Sigmoid colon (tissue), 7 donors: Measurements from ENCODE around the gene MAML3. TPM values are rescaled to one million over a fixed set of nuclear protein-coding genes. Genes with fewer than 3 reads are reported as not detected.

Experiments
- DNase-seq: peaks from one replicate; pipeline ENCODE4 v3.0.0-alpha.2; 2019
- H3K27ac ChIP-seq, 4 donors: fragments of 200-600 bp; sonication (generic); one replicate each; pipeline ENCODE4 v1.5.1; 2016 to 2019; ENCODE audit warnings: mild to moderate bottlenecking in 1 of 4
- H3K27me3 ChIP-seq, 3 donors: fragments of 200-600 bp; sonication (generic); one replicate each; pipeline ENCODE4 v1.5.1; 2019; ENCODE audit warnings: mild to moderate bottlenecking in 1 of 3
- H3K36me3 ChIP-seq, 4 donors: fragments of 200-600 bp; sonication (generic); one replicate each; pipeline ENCODE4 v1.5.1; 2016 to 2019
- H3K4me1 ChIP-seq, 4 donors: fragments of 200-600 bp; sonication (generic); one replicate each; pipeline ENCODE4 v1.5.1; 2017 to 2019
- H3K4me3 ChIP-seq, 4 donors: fragments of 200-600 bp; sonication (generic); one replicate each; pipeline ENCODE4 v1.5.1; 2017 to 2019; ENCODE audit warnings: mild to moderate bottlenecking in 2 of 4, moderate library complexity in 1 of 4
- H3K9me3 ChIP-seq, 4 donors: fragments of 200-600 bp in 3 of 4; sonication (generic) in 3 of 4; one replicate each; pipeline versions ENCODE4 v1.5.1 to v1.6.1; 2013 to 2019
- CTCF ChIP-seq, 4 experiments: fragments of 450-650 bp in 3 of 4; fragments of 200-600 bp in 1 of 4; IDR thresholded peaks; one replicate each; pipeline ENCODE4 v1.5.1; 2016 to 2019; ENCODE audit warnings: antibody characterized with exemption in 4 of 4, mild to moderate bottlenecking in 3 of 4, moderate library complexity in 2 of 4
- EP300 ChIP-seq, 4 donors: sonication (generic); formaldehyde crosslinking; IDR thresholded peaks; one replicate each; pipeline ENCODE4 v1.6.1; 2017; ENCODE audit warnings: antibody characterized with exemption in 4 of 4
- POLR2A ChIP-seq, 2 donors: fragments of 450-650 bp; IDR thresholded peaks; one replicate each; pipeline ENCODE4 v1.6.1; 2016; ENCODE audit warnings: antibody characterized with exemption in 2 of 2, mild to moderate bottlenecking in 2 of 2, moderate library complexity in 2 of 2
- POLR2AphosphoS5 ChIP-seq, 4 donors: sonication (generic); formaldehyde crosslinking; IDR thresholded peaks; one replicate each; pipeline ENCODE4 v1.6.1; 2017; ENCODE audit warnings: antibody characterized with exemption in 4 of 4
- WGBS, 2 donors: extraction: QIAGEN DNeasy Blood & Tissue Kit; methylation state at CpG; one replicate each; pipeline ENCODE4 v1.1.7; 2013; 5-methylcytosine and 5-hydroxymethylcytosine counted together
- intact Hi-C: fragments of 100-400 bp; cut with DNase I; formaldehyde crosslinking; loops from one replicate; pipeline ENCODE4 v1.15.1; 2023
- polyA plus RNA-seq, 3 donors: library from polyadenylated mRNA; stranded (reverse); fragments of 200-250 nt; gene quantifications; one replicate each; pipeline ENCODE4 v1.2.3, GENCODE V29; 2013
- total RNA-seq, 4 donors: library from RNA; depleted of rRNA; stranded (reverse); fragments of >200 nt; gene quantifications; one replicate each; pipeline ENCODE4 v1.1.0, GENCODE V29; 2016
- donor health status: healthy with polysubstance abuse.
- donor health status: Bipolar disorder and iron deficiency.
- donor health status: healthy.

The MAML3 gene
- total and polyA plus RNA-seq, 7 donors = 3.5 to 16.3 (median 5.4) TPM

- H3K4me3 ChIP-seq = peak overlapping the region; percentile 71 to 86 (median 76)
- H3K9me3 ChIP-seq = no peaks in the 10 kb centered on the region
- TF ChIP-seq EP300 (IDR thresholded peaks at IDR 0.05) = no peak
- no peak for TF ChIP-seq CTCF (IDR thresholded peaks at IDR 0.05)
- TF ChIP-seq POLR2A (IDR thresholded peaks at IDR 0.05) = no peak
- no peak for TF ChIP-seq POLR2AphosphoS5 (IDR thresholded peaks at IDR 0.05)
- H3K4me1 ChIP-seq = peaks cover 0 to 34% (median 23%) of the 10 kb centered on the region in 4 donors
- no peaks in the 10 kb centered on the region for H3K36me3 ChIP-seq
- 1% methylated on average over 14 of the region's 14 CpGs for WGBS, 2 donors
- no peaks in the 10 kb centered on the region for H3K27me3 ChIP-seq
- intact Hi-C loops = loop anchor here (2.0 to 10.0 kb wide), 12 partner anchors 56 to 849 kb away; partner anchors contain the start of genes MGST2, NAA15, NDUFC1 and SETD7
- DNase-seq = no peak
- H3K27ac ChIP-seq = peak overlapping the region; percentile 96 to 99 (median 98)
These were observed 616 bp downstream of the MAML3 start for GRCh38 chr4:140153419-140153717.

- 0 to 1% methylated on average over 54 of the region's 54 CpGs for WGBS, 2 donors
These were observed 1.1 kb downstream of the MAML3 start for GRCh38 chr4:140152751-140153418.

GRCh38 chr4:140152013-140152703 lies 1.8 kb downstream of the MAML3 start:
- Histone ChIP-seq H3K4me3 (peak overlapping the region; percentile 71 to 86 (median 76)), H3K9me3 (no peaks in the 10 kb centered on the region), H3K27ac (peak overlapping the region; percentile 96 to 99 (median 98)), H3K36me3 (no peaks in the 10 kb centered on the region), H3K27me3 (no peaks in the 10 kb centered on the region), H3K4me1 (peaks cover 0 to 25% (median 11%) of the 10 kb centered on the region in 4 donors)
- 0 to 1% methylated on average over 50 of the region's 50 CpGs for WGBS, 2 donors
- intact Hi-C loops = loop anchor here (2.0 to 10.0 kb wide), 12 partner anchors 55 to 847 kb away; partner anchors contain the start of genes MGST2, NAA15, NDUFC1 and SETD7
- peak in 1 of 4 donors; percentile 22 for TF ChIP-seq POLR2AphosphoS5 (IDR thresholded peaks at IDR 0.05)
- TF ChIP-seq EP300 (IDR thresholded peaks at IDR 0.05) = no peak
- TF ChIP-seq CTCF (IDR thresholded peaks at IDR 0.05) = peak; percentile 11 to 31 (median 22)
- TF ChIP-seq POLR2A (IDR thresholded peaks at IDR 0.05) = peak in 1 of 2 donors; percentile 28
- peak; percentile 86 for DNase-seq

More at GRCh38 chr4:140152751-140153418, 1.1 kb downstream of the MAML3 start:
- Histone ChIP-seq H3K9me3 (no peaks in the 10 kb centered on the region), H3K4me3 (peak overlapping the region; percentile 71 to 86 (median 76)), H3K36me3 (no peaks in the 10 kb centered on the region), H3K4me1 (peaks cover 0 to 32% (median 18%) of the 10 kb centered on the region in 4 donors), H3K27me3 (no peaks in the 10 kb centered on the region), H3K27ac (peak overlapping the region; percentile 96 to 99 (median 98))
- DNase-seq = peak; percentile 86
- TF ChIP-seq EP300 (IDR thresholded peaks at IDR 0.05) (no peak), POLR2AphosphoS5 (IDR thresholded peaks at IDR 0.05) (peak in 2 of 4 donors; percentile 21 to 48)
- intact Hi-C loops = loop anchor here (2.0 to 10.0 kb wide), 12 partner anchors 56 to 848 kb away; partner anchors contain the start of genes MGST2, NAA15, NDUFC1 and SETD7

- Histone ChIP-seq H3K36me3 (no peaks in the 10 kb centered on the region), H3K27ac (peak overlapping the region; percentile 96 to 99 (median 98)), H3K9me3 (no peaks in the 10 kb centered on the region), H3K27me3 (no peaks in the 10 kb centered on the region), H3K4me1 (peaks cover 0 to 20% (median 8%) of the 10 kb centered on the region in 4 donors), H3K4me3 (peak overlapping the region; percentile 71 to 86 (median 76))
- DNase-seq = peak; percentile 90
- WGBS, 2 donors = 0 to 1% methylated on average over 11 of the region's 11 CpGs
- intact Hi-C loops = loop anchor here (2.0 to 10.0 kb wide), 12 partner anchors 54 to 847 kb away; partner anchors contain the start of genes MGST2, NAA15, NDUFC1 and SETD7
- TF ChIP-seq POLR2AphosphoS5 (IDR thresholded peaks at IDR 0.05) (peak in 3 of 4 donors; percentile 13 to 61 (median 34)), EP300 (IDR thresholded peaks at IDR 0.05) (no peak), POLR2A (IDR thresholded peaks at IDR 0.05) (peak in 1 of 2 donors; percentile 14)
These were observed 2.3 kb downstream of the MAML3 start for GRCh38 chr4:140151699-140152012.

GRCh38 chr4:140150886-140151698 lies 2.9 kb downstream of the MAML3 start:
- Histone ChIP-seq H3K27me3 (no peaks in the 10 kb centered on the region), H3K4me3 (peak overlapping the region; percentile 71 to 86 (median 76)), H3K27ac (peak overlapping the region; percentile 96 to 99 (median 98)), H3K4me1 (peaks cover 0 to 20% (median 8%) of the 10 kb centered on the region in 4 donors), H3K36me3 (no peaks in the 10 kb centered on the region), H3K9me3 (no peaks in the 10 kb centered on the region)
- WGBS, 2 donors = 0% methylated on average over 84 of the region's 84 CpGs
- TF ChIP-seq CTCF (IDR thresholded peaks at IDR 0.05) = no peak
- TF ChIP-seq EP300 (IDR thresholded peaks at IDR 0.05) = peak in 2 of 4 donors; percentile 3 to 11
- TF ChIP-seq POLR2A (IDR thresholded peaks at IDR 0.05) = peak in 1 of 2 donors; percentile 37
- peak; percentile 65 to 81 (median 78) for TF ChIP-seq POLR2AphosphoS5 (IDR thresholded peaks at IDR 0.05)
- intact Hi-C loops = loop anchor here (5.0 to 10.0 kb wide), 11 partner anchors 54 to 846 kb away; partner anchors contain the start of genes MGST2, NAA15, NDUFC1 and SETD7
- peak; percentile 96 for DNase-seq
